Thoracic aorta (tissue), 2 donors: ENCODE results near the gene MOGAT1. TPM values are rescaled to one million over a fixed set of nuclear protein-coding genes. Genes with fewer than 3 reads are reported as not detected.

ENCODE experiments used
- ATAC-seq: fragments of 150-250 bp; one replicate; pipeline ENCODE4 v1.8.0; 2017; ENCODE audit warnings: low read depth; ENCODE audit not compliant: insufficient number of reproducible peaks, low FRiP score
- DNase-seq: peaks from one replicate; pipeline ENCODE4 v3.0.0-alpha.2; 2020; ENCODE audit warnings: low spot score
- H3K27ac ChIP-seq, 2 donors: fragments of 200-600 bp; sonication (generic); 1 replicate in 1 of 2; 2 replicates in 1 of 2; pipeline ENCODE4 v1.5.1; 2016; ENCODE audit warnings: mild to moderate bottlenecking in 2 of 2, moderate library complexity in 2 of 2
- H3K27me3 ChIP-seq: fragments of 200-600 bp; sonication (generic); replicated peaks from 2 replicates; pipeline ENCODE4 v1.6.0; 2016; ENCODE audit warnings: mild to moderate bottlenecking; ENCODE audit not compliant: insufficient read depth
- H3K36me3 ChIP-seq: fragments of 200-600 bp; sonication (generic); one replicate; pipeline ENCODE4 v1.5.1; 2016
- H3K4me1 ChIP-seq, 2 donors: fragments of 200-600 bp; sonication (generic); 1 replicate in 1 of 2; 2 replicates in 1 of 2; pipeline versions ENCODE4 v1.5.1 to v1.6.0; 2016; ENCODE audit warnings: low read depth in 2 of 2, mild to moderate bottlenecking in 1 of 2; ENCODE audit not compliant: control insufficient read depth in 1 of 2
- H3K4me3 ChIP-seq: fragments of 200-600 bp; sonication (generic); 2 replicates; pipeline ENCODE4 v1.5.1; 2016; ENCODE audit warnings: mild to moderate bottlenecking
- H3K9me3 ChIP-seq: fragments of 200-600 bp; sonication (generic); 2 replicates; pipeline ENCODE4 v1.5.1; 2016
- CTCF ChIP-seq: fragments of 200-600 bp; sonication (generic); IDR thresholded peaks from one replicate; pipeline ENCODE4 v1.5.1; 2019; ENCODE audit warnings: antibody characterized with exemption
- total RNA-seq, 2 donors: library from RNA; depleted of rRNA; stranded (reverse); fragments of >200 nt; gene quantifications; one replicate each; pipeline versions ENCODE4 v1.1.0 to v1.2.3, GENCODE V29; 2016

Gene MOGAT1
- total RNA-seq, 2 donors from 2014 or later = not detected

DNA sequence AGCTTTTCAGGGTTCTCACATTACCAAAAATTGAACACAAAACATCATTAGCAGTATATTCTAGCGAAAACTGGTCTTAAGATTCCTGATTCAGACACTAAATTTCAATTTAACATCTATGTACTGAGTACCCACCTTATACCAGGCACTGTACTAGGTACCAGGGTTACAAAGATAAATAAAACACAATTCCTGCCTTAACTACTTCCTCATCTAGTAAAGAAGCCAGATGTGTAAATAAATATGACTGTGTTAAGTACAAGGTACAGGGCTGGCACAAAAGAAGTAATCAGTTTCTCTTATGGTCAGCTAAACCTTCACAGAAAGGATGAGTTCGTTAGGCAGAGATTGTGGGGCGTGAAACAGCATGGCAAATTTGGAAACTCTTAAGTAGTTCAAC lies 21.7 kb upstream of the MOGAT1 start:
- Histone ChIP-seq H3K27ac (no peak overlapping the region), H3K36me3 (peaks cover 9% of the 10 kb centered on the region), H3K4me1 (peaks cover 7% of the 10 kb centered on the region in 2 donors), H3K27me3 (no peaks in the 10 kb centered on the region), H3K9me3 (no peaks in the 10 kb centered on the region), H3K4me3 (no peak overlapping the region)
- ATAC-seq (no peak), DNase-seq (no peak)
- TF ChIP-seq CTCF = no peak

GRCh38 chr2:222651718-222652418 lies 19.6 kb upstream of the MOGAT1 start:
- DNase-seq (no peak), ATAC-seq (no peak)
- Histone ChIP-seq H3K4me1 (peaks cover 9 to 16% of the 10 kb centered on the region in 2 donors), H3K36me3 (peaks cover 9% of the 10 kb centered on the region), H3K9me3 (no peaks in the 10 kb centered on the region), H3K4me3 (no peak overlapping the region), H3K27ac (no peak overlapping the region), H3K27me3 (no peaks in the 10 kb centered on the region)
- no peak for TF ChIP-seq CTCF

- H3K27me3 ChIP-seq = no peaks in the 10 kb centered on the region
- H3K9me3 ChIP-seq = no peaks in the 10 kb centered on the region
- H3K4me1 ChIP-seq = peaks cover 9 to 18% of the 10 kb centered on the region in 2 donors
- H3K36me3 ChIP-seq = peaks cover 2% of the 10 kb centered on the region
- H3K27ac ChIP-seq = no peak overlapping the region
- no peak for TF ChIP-seq CTCF
- no peak for ATAC-seq
- DNase-seq = no peak
- no peak overlapping the region for H3K4me3 ChIP-seq
These were observed 18.8 kb upstream of the MOGAT1 start for GRCh38 chr2:222652491-222653255.

DNA sequence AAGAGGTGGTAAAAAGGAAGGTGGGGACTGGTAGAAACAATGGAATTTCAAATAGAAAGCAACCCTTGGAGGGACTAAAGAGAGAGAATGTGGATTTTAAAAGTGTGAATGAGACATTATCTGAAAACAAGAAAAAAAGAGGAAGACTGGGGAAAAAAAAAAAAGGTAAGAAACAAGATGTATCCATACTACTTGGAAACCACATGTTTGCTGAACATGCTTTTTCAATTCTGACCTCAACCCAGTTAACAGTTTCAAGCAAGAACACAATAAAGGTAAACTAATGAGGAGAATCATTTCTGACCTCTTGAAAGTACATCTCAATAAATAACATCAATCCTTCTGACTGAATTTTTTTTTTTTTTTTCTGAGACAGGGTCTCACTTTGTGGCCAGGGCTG lies 18.2 kb upstream of the MOGAT1 start:
- H3K4me1 ChIP-seq = peaks cover 9 to 18% of the 10 kb centered on the region in 2 donors
- H3K27me3 ChIP-seq = no peaks in the 10 kb centered on the region
- no peaks in the 10 kb centered on the region for H3K9me3 ChIP-seq
- no peak for DNase-seq
- TF ChIP-seq CTCF = no peak
- ATAC-seq = no peak
- no peaks in the 10 kb centered on the region for H3K36me3 ChIP-seq
- H3K4me3 ChIP-seq = no peak overlapping the region
- H3K27ac ChIP-seq = no peak overlapping the region

- H3K27me3 ChIP-seq = no peaks in the 10 kb centered on the region
These were observed 15.5 kb upstream of the MOGAT1 start, which contains the start of gene FARSB for GRCh38 chr2:222655787-222656525. FARSB (minus strand) TSS chr2:222656092; CDS start chr2:222656073, 19 bp downstream.

More at GRCh38 chr2:222655787-222656525, 15.5 kb upstream of the MOGAT1 start, which contains the start of gene FARSB:
- DNase-seq = peak; percentile 76
- peak; percentile 99 for ATAC-seq
- Histone ChIP-seq H3K36me3 (no peaks in the 10 kb centered on the region), H3K9me3 (no peaks in the 10 kb centered on the region), H3K27ac (peak within 1 kb of the TSS; percentile 72 to 75), H3K4me1 (peaks cover 9 to 18% of the 10 kb centered on the region in 2 donors), H3K4me3 (peak within 1 kb of the TSS; percentile 88)
- no peak for TF ChIP-seq CTCF
